HG02678 (cell line): Measurements from ENCODE around the gene FAM216B.
A peak's percentile ranks its signal among the peaks of the same experiment; 100 is the strongest.
"Not testable (repeated sequence)": the region's sequence is repeated elsewhere in the genome, so short reads cannot be mapped to it uniquely, and the experiment has no call there.

Source experiments
- ATAC-seq: cut with Tn5 transposase; IDR thresholded peaks from one replicate; pipeline ENCODE4 v1.9.1; 2021; ENCODE audit warnings: mild to moderate bottlenecking, moderate library complexity; ENCODE audit not compliant: unreplicated experiment

Gene FAM216B

DNA sequence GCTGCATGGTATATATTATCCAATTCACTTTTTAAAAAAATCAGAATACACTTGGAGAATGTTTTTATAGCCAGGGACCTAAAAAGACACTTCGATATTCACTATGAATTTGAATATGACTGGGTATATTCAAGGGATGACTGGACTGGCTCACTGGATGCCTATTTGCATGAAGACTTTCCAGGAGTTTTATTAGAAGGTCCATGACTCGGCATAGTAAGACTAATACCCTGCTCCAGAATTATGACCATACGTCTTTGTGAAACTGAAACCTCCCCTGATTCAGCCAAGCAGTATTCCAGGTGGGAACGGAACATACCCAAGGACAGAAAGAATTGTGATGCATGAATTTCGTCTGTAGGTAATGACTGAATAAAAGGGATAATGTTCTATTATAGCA is 3.9 kb upstream of the FAM216B start:
- ATAC-seq: no peak

DNA sequence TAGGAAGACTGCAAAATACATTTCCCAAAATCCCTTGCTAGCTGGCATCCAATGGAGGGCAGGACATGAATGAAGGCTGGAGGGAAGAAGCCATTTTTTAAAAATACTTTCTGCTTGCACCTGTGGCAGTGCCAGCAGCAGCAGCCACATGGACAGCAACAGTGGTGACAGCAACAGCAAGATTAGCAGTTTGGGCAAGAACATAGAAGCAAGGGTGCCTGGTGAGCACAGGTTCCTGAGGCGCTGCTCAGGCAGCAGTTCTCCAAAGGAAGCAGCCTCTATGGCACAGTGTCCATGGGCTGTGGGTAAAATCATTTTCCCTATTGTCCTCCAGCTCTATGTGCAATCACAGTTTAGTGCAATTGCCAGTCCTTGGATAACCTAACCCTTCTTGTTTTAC is 1.3 kb upstream of the FAM216B start:
- no peak for ATAC-seq

GRCh38 chr13:42786715-42787114 is 5.3 kb downstream of the FAM216B start:
- ATAC-seq: no peak

GRCh38 chr13:42788601-42789000 is 7.2 kb downstream of the FAM216B start:
- ATAC-seq: no peak

DNA sequence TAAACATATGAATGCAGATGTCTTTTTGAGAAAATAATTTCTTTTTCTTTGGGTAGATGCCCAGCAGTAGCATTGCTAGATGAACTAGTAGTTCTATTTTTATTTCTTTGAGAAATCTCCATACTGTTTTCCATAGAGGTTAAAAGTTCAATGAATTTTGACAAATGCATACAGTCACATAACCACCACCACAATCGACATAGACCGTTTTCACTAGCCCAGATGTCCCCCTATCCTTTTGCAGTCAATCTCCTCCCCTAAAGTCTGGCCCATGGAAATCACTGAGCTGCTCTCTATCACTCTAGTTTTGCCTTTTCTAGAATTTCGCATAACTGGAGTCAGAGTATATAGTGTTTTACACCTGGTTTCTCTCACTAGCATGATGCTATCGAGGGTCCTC is 10.8 kb downstream of the FAM216B start:
- no peak for ATAC-seq

DNA sequence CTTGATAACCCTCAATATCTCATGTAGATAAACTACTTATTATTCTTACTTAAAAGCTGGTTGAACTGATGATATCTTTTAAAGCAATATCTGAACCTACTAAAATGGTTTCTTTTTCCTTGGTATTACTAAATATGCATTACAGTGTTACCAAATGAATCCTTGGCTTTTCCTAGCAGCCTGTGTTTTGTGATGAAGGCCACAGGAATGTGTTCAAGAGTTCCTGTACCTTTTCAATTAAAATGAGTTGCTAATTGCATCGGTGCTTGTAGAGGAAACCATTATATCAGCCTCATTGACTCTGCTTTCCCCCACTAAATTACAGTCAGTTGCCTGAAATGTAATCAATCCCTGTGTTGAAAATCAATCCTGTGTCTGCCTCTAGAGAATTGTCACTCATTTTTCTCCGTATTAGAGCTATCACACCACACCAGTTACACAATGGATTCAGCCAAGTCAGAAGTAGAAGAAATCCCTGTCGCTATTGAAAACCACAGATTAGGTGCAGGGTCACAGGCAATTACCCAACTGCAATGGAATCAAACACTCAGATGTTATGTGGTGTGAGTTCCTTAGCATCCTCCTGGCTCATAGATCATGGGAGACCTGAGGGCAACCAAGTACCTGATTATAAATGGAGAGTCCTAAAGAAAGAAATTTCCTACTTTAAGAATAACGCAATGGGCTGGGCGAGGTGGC is 13.3 kb downstream of the FAM216B start:
- no peak for ATAC-seq

DNA sequence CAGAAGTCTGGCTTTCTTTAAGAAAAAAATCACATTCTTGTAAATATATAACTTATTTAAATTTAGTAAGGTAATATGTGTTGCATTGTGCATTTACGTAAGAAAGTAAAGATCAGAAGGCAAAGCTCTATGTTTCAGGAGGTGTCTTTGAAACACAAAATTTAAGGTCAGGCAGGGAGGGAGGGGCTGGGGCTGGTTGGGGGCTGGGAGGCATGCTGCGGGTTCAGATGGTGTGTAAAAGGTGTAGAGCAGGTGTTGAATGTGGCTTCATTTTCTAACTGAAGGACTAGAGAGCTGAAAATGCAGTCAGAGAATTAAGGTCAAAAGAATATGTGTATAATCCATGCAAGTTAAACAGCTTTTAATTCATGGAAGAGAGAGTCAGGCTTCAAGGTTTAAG is 14.3 kb downstream of the FAM216B start:
- no peak for ATAC-seq

- ATAC-seq: no peak
These were observed 15.5 kb downstream of the FAM216B start for GRCh38 chr13:42796747-42797356.

- ATAC-seq: no peak
These were observed 16.7 kb downstream of the FAM216B start for GRCh38 chr13:42798118-42798517.

DNA sequence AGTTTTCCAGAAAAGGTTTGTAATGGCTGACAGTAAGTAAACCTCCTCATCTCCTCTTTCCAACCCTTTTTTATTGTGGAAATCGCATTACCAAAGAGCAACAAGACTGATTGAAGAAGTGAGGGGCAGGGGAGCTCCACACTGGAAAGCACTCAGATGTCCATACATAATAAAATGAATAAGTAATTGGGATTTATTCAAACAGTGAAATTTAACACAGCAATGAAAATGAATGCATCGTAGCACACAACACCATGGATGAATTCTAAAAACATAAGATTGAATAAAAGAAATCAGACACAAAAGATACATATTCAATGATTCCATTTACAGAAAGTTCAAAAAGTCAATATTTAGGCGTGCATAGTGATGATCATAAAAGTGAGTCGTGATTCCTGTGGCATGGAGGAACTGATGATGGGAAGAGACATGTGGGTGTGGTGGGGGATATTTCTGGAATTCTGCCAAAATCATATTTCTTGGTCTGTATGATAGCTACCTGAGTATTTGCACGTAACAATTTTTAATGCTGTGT is 18.8 kb downstream of the FAM216B start:
- ATAC-seq: no peak

DNA sequence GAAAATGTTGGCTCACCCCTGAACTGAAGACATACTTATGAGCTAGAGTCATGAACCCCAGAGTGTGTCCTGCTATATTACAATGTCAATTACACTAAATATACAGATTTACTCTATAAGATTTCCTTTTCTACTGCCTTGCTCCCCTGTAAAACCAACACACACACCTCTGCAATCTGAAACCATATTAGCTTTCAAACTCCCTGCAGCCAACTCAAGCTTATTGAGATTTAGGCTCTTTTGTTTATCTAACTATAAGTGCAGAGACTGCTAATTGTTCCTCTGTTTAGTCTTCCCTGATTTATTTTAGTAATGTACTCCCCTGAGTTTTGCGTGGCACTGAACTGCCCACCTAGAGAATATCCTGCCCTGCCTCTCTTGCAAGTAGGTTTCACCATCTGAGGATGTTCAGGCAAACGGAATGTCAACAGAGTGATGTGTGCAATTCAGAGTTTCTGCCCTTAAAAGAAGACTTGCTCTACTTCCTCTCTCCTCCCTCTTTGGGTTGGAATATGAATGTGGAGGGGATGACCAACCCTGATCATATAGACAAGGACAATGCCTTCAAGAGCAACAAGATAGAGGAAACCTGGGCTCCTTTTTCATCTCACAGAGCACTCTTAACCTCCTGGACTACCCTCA is 22.3 kb downstream of the FAM216B start:
- peak; percentile 27 for ATAC-seq

GRCh38 chr13:42804244-42804874 is 23.0 kb downstream of the FAM216B start:
- ATAC-seq: peak; percentile 83

DNA sequence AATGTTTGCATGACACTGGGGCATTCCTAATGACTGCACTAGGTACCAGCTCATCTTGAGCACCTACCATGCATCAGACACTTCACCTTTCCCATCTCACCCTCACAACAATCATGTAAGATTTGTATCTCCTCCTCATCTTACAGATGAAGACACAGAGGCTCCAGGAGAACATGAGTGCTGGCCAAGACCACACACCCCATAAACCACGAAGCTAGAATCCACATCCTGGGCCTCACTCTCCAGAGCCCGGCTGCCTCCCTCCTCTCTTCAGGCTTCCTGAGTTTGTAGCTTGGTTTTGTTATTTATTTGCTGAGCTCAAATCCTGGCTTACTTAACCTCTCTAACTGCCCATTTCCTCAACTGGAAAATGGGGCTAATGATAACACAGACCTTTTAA is 25.9 kb downstream of the FAM216B start:
- no peak for ATAC-seq

DNA sequence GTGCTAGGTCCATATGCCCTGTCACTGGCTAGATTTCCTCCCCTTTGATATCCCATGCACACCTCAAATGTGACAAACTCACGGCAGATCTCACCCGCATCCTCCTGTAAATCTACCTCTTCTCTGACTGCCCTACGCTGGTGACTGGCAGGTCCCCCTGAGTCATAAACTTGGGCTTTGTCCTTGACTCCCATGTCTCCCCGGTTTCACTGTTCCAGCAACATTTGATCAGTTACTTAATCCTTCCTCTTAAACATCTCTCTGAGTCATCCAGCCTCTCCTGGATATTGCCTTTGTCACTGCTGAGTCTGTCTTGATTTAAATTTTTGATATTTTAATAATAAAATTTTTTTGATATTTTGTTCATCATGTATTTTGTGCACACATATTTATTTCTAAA is 26.5 kb downstream of the FAM216B start:
- ATAC-seq: no peak

DNA sequence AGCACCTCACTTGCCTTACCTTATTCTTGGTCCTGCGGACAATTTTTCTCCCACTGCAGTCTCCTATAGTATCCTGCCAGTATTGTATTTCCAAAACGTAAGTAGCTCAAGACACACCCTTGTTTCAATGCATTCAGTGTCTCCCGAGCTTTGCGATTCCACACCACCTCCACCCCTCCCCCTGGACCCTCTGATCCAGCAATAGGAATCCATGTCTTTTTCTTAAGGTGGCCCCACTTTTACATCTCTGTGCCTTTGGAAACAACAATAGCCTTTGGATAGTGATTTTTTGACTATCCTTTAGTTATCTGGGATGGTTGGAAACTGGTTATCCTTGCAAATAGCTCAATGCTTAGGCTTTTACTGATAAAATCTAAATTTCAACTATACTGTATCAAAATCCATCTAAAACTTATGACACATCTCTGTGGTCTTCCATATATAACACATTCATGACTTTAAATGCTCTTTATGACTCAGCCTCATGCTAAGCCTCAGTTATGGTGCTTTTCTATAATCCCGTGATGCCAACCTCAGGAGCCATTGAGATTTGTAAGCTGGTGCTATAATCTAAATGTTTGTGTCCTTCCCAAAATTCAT is 27.1 kb downstream of the FAM216B start:
- ATAC-seq: no peak

GRCh38 chr13:42812316-42812715 is 30.9 kb downstream of the FAM216B start:
- no peak for ATAC-seq

- no peak for ATAC-seq
These were observed 33.5 kb downstream of the FAM216B start for GRCh38 chr13:42814868-42815267.

DNA sequence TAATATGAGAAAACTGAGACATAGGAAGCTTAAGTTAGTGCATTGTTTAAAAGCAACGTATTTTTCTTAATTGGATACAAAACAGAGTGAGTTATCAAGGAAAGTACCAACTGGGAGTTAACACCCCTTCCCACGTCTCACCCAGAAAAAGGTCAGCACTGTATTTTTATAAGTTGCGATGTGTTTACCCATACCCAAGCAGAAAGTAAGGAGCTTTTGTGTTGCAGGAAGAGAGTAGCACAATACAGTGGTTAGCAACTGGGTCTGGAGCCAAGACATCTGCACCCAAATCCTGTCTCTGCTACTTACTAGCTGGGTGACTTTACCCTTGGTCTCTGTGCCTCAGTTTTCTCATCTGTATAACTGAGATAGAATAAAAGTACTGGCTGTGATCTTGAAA is 34.3 kb downstream of the FAM216B start:
- no peak for ATAC-seq

- no peak for ATAC-seq
These were observed 35.2 kb downstream of the FAM216B start for GRCh38 chr13:42816538-42816937.

- not testable (repeated sequence) for ATAC-seq
These were observed 38.3 kb downstream of the FAM216B start for GRCh38 chr13:42819687-42820086.

DNA sequence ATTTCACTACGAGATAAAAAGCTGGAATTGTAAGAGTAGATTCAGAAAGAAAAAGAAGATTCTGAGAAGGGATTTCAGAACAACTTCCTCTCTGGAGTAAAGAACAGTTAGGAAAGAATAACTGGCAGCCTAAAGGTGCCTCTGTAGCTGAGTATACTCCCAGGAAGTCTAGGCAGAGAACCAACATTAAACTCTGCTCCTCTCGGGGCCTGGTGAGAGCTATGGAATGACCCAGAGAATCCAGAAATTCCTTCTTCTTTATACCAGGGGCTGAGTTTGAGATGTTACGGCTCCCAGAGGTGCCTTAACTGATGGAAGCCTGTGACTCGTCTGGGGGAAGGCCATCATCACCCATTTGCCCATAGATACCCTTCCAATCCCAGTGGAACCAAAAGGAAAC is 39.1 kb downstream of the FAM216B start:
- ATAC-seq: no peak
